Measurements from ENCODE around the gene PARD3. TPM values are rescaled to one million over a fixed set of nuclear protein-coding genes. Genes with fewer than 3 reads are reported as not detected.

Gene PARD3
- total RNA-seq, 4 donors from 2014 or later, result 42.6 to 63.6 (median 55.2) TPM

DNA sequence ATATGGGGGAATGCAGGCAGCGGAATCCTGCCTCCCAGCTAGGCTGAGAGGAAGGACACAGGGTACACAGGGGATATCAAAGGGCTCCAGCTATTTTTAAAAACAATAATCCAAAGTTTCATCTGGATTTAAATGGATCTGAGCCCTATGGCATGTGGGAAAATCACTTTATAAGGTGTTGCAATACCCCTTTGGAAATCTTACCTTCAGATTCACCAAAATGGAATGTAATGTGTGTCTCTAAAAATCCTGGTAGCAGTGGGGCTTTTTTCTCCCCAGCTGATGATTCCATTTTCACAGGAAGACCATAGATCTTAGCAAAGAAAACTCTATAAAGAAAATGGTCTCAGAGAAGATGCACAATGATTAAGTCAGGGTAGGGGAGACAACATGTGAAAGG, 722.2 kb downstream of the PARD3 start:
- no peaks in the 10 kb centered on the region for H3K4me1 ChIP-seq
- H3K27ac ChIP-seq, result no peak overlapping the region
- no peak for DNase-seq (ENCODE audit: low spot score in 2 of 2)
- WGBS, 2 donors, result 89 to 90% methylated on average over 1 of the region's 1 CpG
- no peak overlapping the region for H3K4me3 ChIP-seq
- no peaks in the 10 kb centered on the region for H3K36me3 ChIP-seq
- peaks cover 0 to 34% (median 10%) of the 10 kb centered on the region in 4 donors for H3K9me3 ChIP-seq
- TF ChIP-seq EP300 (IDR thresholded peaks at IDR 0.05) (no peak), POLR2A (IDR thresholded peaks at IDR 0.05) (no peak)
- TF ChIP-seq, protein P1, sequence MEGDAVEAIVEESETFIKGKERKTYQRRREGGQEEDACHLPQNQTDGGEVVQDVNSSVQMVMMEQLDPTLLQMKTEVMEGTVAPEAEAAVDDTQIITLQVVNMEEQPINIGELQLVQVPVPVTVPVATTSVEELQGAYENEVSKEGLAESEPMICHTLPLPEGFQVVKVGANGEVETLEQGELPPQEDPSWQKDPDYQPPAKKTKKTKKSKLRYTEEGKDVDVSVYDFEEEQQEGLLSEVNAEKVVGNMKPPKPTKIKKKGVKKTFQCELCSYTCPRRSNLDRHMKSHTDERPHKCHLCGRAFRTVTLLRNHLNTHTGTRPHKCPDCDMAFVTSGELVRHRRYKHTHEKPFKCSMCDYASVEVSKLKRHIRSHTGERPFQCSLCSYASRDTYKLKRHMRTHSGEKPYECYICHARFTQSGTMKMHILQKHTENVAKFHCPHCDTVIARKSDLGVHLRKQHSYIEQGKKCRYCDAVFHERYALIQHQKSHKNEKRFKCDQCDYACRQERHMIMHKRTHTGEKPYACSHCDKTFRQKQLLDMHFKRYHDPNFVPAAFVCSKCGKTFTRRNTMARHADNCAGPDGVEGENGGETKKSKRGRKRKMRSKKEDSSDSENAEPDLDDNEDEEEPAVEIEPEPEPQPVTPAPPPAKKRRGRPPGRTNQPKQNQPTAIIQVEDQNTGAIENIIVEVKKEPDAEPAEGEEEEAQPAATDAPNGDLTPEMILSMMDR (IDR thresholded peaks at IDR 0.05), result no peak
- no peaks in the 10 kb centered on the region for H3K27me3 ChIP-seq

DNA sequence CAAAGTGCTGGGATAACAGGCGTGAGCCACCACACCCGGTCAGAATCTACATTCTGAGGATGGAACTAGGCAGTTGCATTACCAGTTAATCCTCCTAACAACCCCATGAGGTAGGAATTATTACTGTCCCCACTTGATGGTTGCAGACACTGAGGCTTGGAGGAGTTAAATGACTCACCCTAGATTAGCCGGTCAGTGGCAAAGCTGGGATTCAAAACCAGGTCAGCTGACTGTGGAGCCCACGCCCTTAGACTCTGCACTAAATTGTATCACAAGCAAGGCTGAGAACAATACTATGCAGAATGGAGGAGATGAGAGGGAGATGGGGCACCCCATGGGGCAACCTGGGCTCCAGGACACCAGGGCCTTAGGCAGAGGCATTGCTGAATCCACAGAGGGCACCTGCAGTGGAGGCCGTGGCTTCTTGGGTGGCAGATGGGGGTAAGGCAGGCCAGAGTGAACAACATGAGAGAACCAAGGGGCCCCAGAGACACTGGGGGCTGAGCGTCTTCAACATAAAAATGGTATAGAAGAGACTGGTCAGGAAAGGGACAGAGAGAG, 723.4 kb downstream of the PARD3 start:
- WGBS, 2 donors, result 92 to 94% methylated on average over 6 of the region's 6 CpGs
- no peak overlapping the region for H3K27ac ChIP-seq
- no peaks in the 10 kb centered on the region for H3K27me3 ChIP-seq
- H3K4me3 ChIP-seq, result no peak overlapping the region
- no peaks in the 10 kb centered on the region for H3K4me1 ChIP-seq
- no peak for DNase-seq (ENCODE audit: low spot score in 2 of 2)
- H3K36me3 ChIP-seq, result no peaks in the 10 kb centered on the region
- peaks cover 0 to 32% (median 10%) of the 10 kb centered on the region in 4 donors for H3K9me3 ChIP-seq
- TF ChIP-seq, protein P1 (IDR thresholded peaks at IDR 0.05), result no peak
- TF ChIP-seq EP300 (IDR thresholded peaks at IDR 0.05) (no peak), POLR2A (IDR thresholded peaks at IDR 0.05) (no peak)

DNA sequence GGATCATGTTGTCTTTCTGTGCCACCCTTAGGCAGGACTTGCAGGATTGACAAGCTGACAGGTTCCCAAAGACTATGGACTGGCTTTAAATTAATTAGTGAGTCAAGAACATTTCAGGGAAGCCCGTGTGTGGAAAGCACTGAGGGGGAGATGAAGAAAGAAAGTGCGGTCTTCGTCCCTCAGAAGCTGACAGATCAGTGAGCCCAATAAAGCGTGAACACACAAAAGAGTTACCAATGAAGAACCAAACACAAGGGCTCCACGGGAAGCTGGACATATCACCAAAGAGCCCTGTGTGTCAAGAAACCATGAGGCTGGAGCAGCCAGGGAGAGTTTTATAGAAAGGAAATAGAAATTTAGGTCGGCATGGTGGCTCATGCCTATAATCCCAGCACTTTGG, 725.8 kb downstream of the PARD3 start:
- Histone ChIP-seq H3K9me3 (peaks cover 0 to 13% (median 0%) of the 10 kb centered on the region in 4 donors), H3K36me3 (no peaks in the 10 kb centered on the region), H3K4me1 (no peaks in the 10 kb centered on the region), H3K27ac (no peak overlapping the region), H3K4me3 (no peak overlapping the region), H3K27me3 (no peaks in the 10 kb centered on the region)
- DNase-seq (ENCODE audit: low spot score in 2 of 2), result no peak
- TF ChIP-seq POLR2A (IDR thresholded peaks at IDR 0.05) (no peak), EP300 (IDR thresholded peaks at IDR 0.05) (no peak)
- TF ChIP-seq, protein P1 (IDR thresholded peaks at IDR 0.05), result no peak
- WGBS, 2 donors, result 89 to 95% methylated on average over 6 of the region's 6 CpGs

DNA sequence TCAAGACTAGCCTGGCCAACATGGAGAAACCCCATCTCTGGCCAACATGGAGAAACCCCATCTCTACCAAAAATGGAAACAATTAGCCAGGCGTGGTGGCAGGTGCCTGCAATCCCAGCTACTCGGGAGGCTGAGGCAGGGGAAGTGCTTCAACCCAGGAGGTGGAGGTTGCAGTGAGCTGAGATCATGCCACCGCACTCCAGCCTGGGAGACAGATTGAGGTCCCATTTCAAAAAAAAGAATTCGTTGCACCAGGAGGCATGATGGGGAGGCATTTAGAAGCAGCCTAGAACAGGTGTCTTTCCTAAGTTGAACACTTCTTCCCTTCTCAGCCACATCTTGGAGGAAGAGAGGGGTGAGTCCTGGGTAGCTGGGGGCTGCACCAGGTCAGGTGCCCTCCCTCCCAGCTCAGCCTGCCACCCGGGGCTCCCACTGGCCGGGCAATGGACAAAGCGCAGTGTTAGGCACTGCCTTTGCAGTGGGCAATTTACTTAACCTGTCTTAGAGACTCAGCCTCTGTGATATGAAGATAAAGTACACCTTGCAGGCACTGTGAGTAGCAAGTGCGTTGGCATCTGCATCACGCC, 726.8 kb downstream of the PARD3 start:
- H3K9me3 ChIP-seq, result peaks cover 0 to 13% (median 3%) of the 10 kb centered on the region in 4 donors
- H3K4me3 ChIP-seq, result no peak overlapping the region
- H3K36me3 ChIP-seq, result no peaks in the 10 kb centered on the region
- no peaks in the 10 kb centered on the region for H3K4me1 ChIP-seq
- no peak for DNase-seq (ENCODE audit: low spot score in 2 of 2)
- TF ChIP-seq POLR2A (IDR thresholded peaks at IDR 0.05) (no peak), EP300 (IDR thresholded peaks at IDR 0.05) (no peak)
- TF ChIP-seq, protein P1 (IDR thresholded peaks at IDR 0.05), result no peak
- 95 to 96% methylated on average over 7 to 9 of the region's 9 CpGs for WGBS, 2 donors
- H3K27ac ChIP-seq, result no peak overlapping the region
- no peaks in the 10 kb centered on the region for H3K27me3 ChIP-seq

DNA sequence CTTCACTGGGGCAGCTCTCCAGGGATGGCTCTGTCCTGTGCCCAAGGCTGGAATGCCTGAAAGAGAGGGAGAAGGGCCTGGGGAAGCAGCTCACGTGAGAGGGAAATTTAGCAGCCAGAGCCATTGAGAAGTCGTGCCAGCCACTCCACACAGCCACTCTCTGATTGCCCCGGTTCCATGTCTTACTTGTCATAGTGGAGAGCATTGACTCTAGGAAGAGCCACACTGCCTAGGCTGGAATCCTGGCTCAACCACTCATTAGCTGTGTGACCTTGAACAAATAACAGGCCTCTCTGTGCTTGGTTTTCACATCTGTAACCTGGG, 728.0 kb downstream of the PARD3 start:
- TF ChIP-seq EP300 (IDR thresholded peaks at IDR 0.05) (no peak), POLR2A (IDR thresholded peaks at IDR 0.05) (no peak)
- TF ChIP-seq, protein P1 (IDR thresholded peaks at IDR 0.05), result no peak
- peaks cover 0 to 11% (median 3%) of the 10 kb centered on the region in 4 donors for H3K9me3 ChIP-seq
- no peaks in the 10 kb centered on the region for H3K36me3 ChIP-seq
- H3K27me3 ChIP-seq, result no peaks in the 10 kb centered on the region
- H3K4me1 ChIP-seq, result no peaks in the 10 kb centered on the region
- WGBS, 2 donors, result 83 to 88% methylated on average over 3 of the region's 3 CpGs
- no peak overlapping the region for H3K4me3 ChIP-seq
- no peak for DNase-seq (ENCODE audit: low spot score in 2 of 2)
- no peak overlapping the region for H3K27ac ChIP-seq
